HepG2 (cell line): Measurements from ENCODE around the gene OR13C2. TPM values are rescaled to one million over a fixed set of nuclear protein-coding genes. Genes with fewer than 3 reads are reported as not detected.
"Not testable (repeated sequence)": the region's sequence is repeated elsewhere in the genome, so short reads cannot be mapped to it uniquely, and the experiment has no call there.

Experiments used
- ATAC-seq: fragments of 200-7000 bp; cut with Tn5 transposase; 3 replicates; pipeline ENCODE4 v1.9.1; 2020; ENCODE audit warnings: mild to moderate bottlenecking, moderate library complexity
- BruUV-seq: library from RNA; stranded (reverse); fragments of 400-500 nt; replicated peaks from 2 replicates; lab custom pipeline; 2021; lab: Mats Ljungman, UMichigan
- CTCF ChIA-PET: fragments of 300-600 bp; formaldehyde crosslinking; extraction: SDS; loops from one replicate; lab custom pipeline; 2021; ENCODE audit warnings: low total read pairs, inconsistent platforms, low intra/inter-chr PET ratio; lab: Yijun Ruan, JAX
- POLR2A ChIA-PET: fragments of 350-600 bp; sonication (Branson Sonifier 250); formaldehyde crosslinking; loops from one replicate; lab custom pipeline; 2020; ENCODE audit warnings: antibody characterized with exemption, inconsistent platforms; lab: Yijun Ruan, JAX
- DNase-seq: peaks from one replicate; pipeline ENCODE4 v3.0.0-alpha.2; 2015; ENCODE audit warnings: low spot score
- FAIRE-seq: peaks from 3 replicates; lab custom pipeline; 2011; peaks lifted over from hg19 to GRCh38; lab: Jason Lieb, UNC
- H2AFZ ChIP-seq: one replicate; pipeline ENCODE4 v1.6.1; 2011; ENCODE audit warnings: low read length, inconsistent platforms
- H3K27ac ChIP-seq: fragments of 300-600 bp; 3 replicates; pipeline ENCODE4 v1.8.0; 2011; ENCODE audit warnings: mixed run types, mild to moderate bottlenecking, mixed read lengths, low read length, inconsistent platforms; ENCODE audit not compliant: insufficient read depth; ENCODE audit errors: extremely low read length
- H3K27me3 ChIP-seq, 2 experiments: fragments of 200-600 bp in 1 of 2; 2 replicates in 1 of 2; 3 replicates in 1 of 2; pipeline versions ENCODE4 v1.6.0 to v1.8.0; 2011; ENCODE audit warnings: low read length in 2 of 2, mild to moderate bottlenecking in 2 of 2, moderate library complexity in 2 of 2, inconsistent platforms in 1 of 2; ENCODE audit not compliant: insufficient read depth in 2 of 2, control insufficient read depth in 1 of 2
- H3K36me3 ChIP-seq, 2 experiments: fragments of 200-600 bp in 1 of 2; replicated peaks in 1 of 2; 2 replicates in 1 of 2; 3 replicates in 1 of 2; pipeline versions ENCODE4 v1.5.1 to v1.8.0; 2011; ENCODE audit warnings: low read length in 2 of 2, inconsistent platforms in 1 of 2; ENCODE audit not compliant: insufficient read depth in 2 of 2, control insufficient read depth in 1 of 2
- H3K4me1 ChIP-seq: 2 replicates; pipeline ENCODE4 v1.5.1; 2012; ENCODE audit warnings: low read length, inconsistent platforms; ENCODE audit not compliant: insufficient read depth
- H3K4me2 ChIP-seq: 2 replicates; pipeline ENCODE4 v1.6.0; 2011; ENCODE audit warnings: low read depth, low read length, inconsistent platforms
- H3K4me3 ChIP-seq, 3 experiments: fragments of 200-600 bp in 1 of 3; sonication (generic), shearing (Covaris generic) in 1 of 3; replicated peaks in 1 of 3; 2 replicates each; pipeline ENCODE4 v1.5.1; 2011 to 2016; ENCODE audit warnings: low read length in 3 of 3, inconsistent platforms in 2 of 3, low read depth in 2 of 3, mild to moderate bottlenecking in 2 of 3, control low read depth in 1 of 3, mixed read lengths in 1 of 3; ENCODE audit not compliant: insufficient read depth in 1 of 3
- H3K79me2 ChIP-seq: one replicate; pipeline ENCODE4 v1.6.1; 2011; ENCODE audit warnings: low read length, inconsistent platforms; ENCODE audit not compliant: insufficient read depth
- H3K9ac ChIP-seq: 2 replicates; pipeline ENCODE4 v1.6.0; 2011; ENCODE audit warnings: mild to moderate bottlenecking, low read depth, low read length, inconsistent platforms; ENCODE audit not compliant: insufficient read depth
- H3K9me3 ChIP-seq: 2 replicates; pipeline ENCODE4 v1.5.1; 2012; ENCODE audit warnings: mild to moderate bottlenecking, low read length
- H4K20me1 ChIP-seq: 2 replicates; pipeline ENCODE4 v1.6.0; 2011; ENCODE audit warnings: inconsistent platforms, mild to moderate bottlenecking, low read length, moderate library complexity; ENCODE audit not compliant: insufficient read depth
- ARNTL ChIP-seq: sonication (generic); formaldehyde crosslinking; IDR thresholded peaks from 2 replicates; pipeline ENCODE4 v1.4.0; 2020; ENCODE audit warnings: mild to moderate bottlenecking, missing genetic modification reagents
- ATAD3A ChIP-seq: sonication (generic); formaldehyde crosslinking; IDR thresholded peaks from 2 replicates; pipeline ENCODE4 v1.4.0; 2020; ENCODE audit warnings: missing genetic modification reagents
- BRD4 ChIP-seq: sonication (generic); formaldehyde crosslinking; IDR thresholded peaks from 2 replicates; pipeline ENCODE4 v1.4.0; 2020; ENCODE audit warnings: missing genetic modification reagents
- ZNF639 ChIP-seq: conservative IDR thresholded peaks from 2 replicates; pipeline ENCODE4 v1.6.1; 2018; ENCODE audit warnings: missing genetic modification reagents
- ZNF678 ChIP-seq: sonication (generic); formaldehyde crosslinking; IDR thresholded peaks from 2 replicates; pipeline ENCODE4 v1.4.0; 2020; ENCODE audit warnings: mild to moderate bottlenecking, missing genetic modification reagents
- ZNF768 ChIP-seq: sonication (generic); formaldehyde crosslinking; IDR thresholded peaks from 2 replicates; pipeline ENCODE4 v1.4.0; 2020; ENCODE audit warnings: missing genetic modification reagents
- ZNF790 ChIP-seq: sonication (generic); formaldehyde crosslinking; IDR thresholded peaks from 2 replicates; pipeline ENCODE4 v1.8.0; 2022; ENCODE audit warnings: missing genetic modification reagents, mild to moderate bottlenecking, borderline replicate concordance
- ZSCAN25 ChIP-seq: sonication (generic); formaldehyde crosslinking; IDR thresholded peaks from 2 replicates; pipeline ENCODE4 v1.8.0; 2022; ENCODE audit warnings: mild to moderate bottlenecking, missing genetic modification reagents
- WGBS: methylation state at CpG from one replicate; pipeline ENCODE4 v1.1.6; 2017; ENCODE audit warnings: low lambda C conversion rate; 5-methylcytosine and 5-hydroxymethylcytosine counted together
- in situ Hi-C: cut with HindIII; loops from 2 replicates; pipeline ENCODE4 v1.10.0; 2017; ENCODE audit warnings: low pct_unique_long_range_greater_than_20kb; ENCODE audit not compliant: extremely low pct_ligation_motif_present
- intact Hi-C: fragments of 100-400 bp; cut with micrococcal nuclease; formaldehyde crosslinking; loops from one replicate; pipeline ENCODE4 v1.10.0; 2022; ENCODE audit not compliant: unreplicated experiment
- polyA plus RNA-seq, 8 experiments: library from polyadenylated mRNA; depleted of rRNA in 3 of 8; stranded (reverse) in 7 of 8; unstranded in 1 of 8; fragments of >200 nt; fragmentation: Illumina TruSeq in 4 of 8; extraction: Trizol in 4 of 8; gene quantifications; 2 replicates each; pipeline versions ENCODE4 v1.2.1 to v1.2.3, GENCODE V29; 2011 to 2016; ENCODE audit warnings: low read depth in 4 of 8, missing spikeins in 1 of 8, mixed read lengths in 1 of 8; ENCODE audit not compliant: insufficient read depth in 1 of 8
- total RNA-seq, 5 experiments: library from RNA; depleted of rRNA; stranded (reverse); fragments of >200 nt; fragmentation: Illumina TruSeq; extraction: Trizol; gene quantifications; 2 replicates each; pipeline ENCODE4 v1.2.3, GENCODE V29; 2016; ENCODE audit warnings: low read depth in 1 of 5

The OR13C2 gene
- total and polyA plus RNA-seq, 2 of the 13 experiments (the other 11 are each of a cell fraction or from before 2014, with no cell fraction given), result not detected

DNA sequence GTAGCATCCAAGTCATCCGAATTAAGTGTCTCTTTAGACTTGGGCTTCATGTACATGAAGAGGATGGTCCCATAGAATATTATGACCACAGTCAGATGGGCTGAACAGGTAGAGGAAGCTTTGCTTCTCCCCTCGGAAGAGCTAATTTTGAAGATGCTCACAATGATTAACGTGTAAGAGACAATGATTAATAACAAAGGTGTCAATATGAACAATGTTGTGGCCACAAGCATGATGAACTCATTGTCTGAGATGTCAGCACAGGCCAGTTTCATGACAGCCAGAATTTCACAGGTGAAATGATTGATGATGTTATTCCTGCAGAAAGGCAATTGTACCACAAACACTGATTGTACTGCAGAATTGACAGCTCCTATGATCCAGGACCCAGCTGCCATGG lies 626 bp downstream of the OR13C2 start:
- Histone ChIP-seq H3K36me3 (no peaks in the 10 kb centered on the region), H3K4me3 (no peak overlapping the region), H3K4me2 (no peak overlapping the region), H3K79me2 (no peaks in the 10 kb centered on the region), H4K20me1 (no peaks in the 10 kb centered on the region), H3K27ac (no peak overlapping the region), H3K9ac (no peak overlapping the region), H3K27me3 (no peaks in the 10 kb centered on the region), H2AFZ (no peak overlapping the region), H3K4me1 (no peaks in the 10 kb centered on the region), H3K9me3 (no peaks in the 10 kb centered on the region)
- TF ChIP-seq ZSCAN25 (CRISPR knock-in tag) (no peak), ARNTL (CRISPR knock-in tag) (no peak), ZNF768 (CRISPR knock-in tag) (no peak), ZNF639 (CRISPR knock-in tag) (no peak), ZNF678 (CRISPR knock-in tag) (no peak), ATAD3A (CRISPR knock-in tag) (no peak), ZNF790 (CRISPR knock-in tag) (no peak), BRD4 (CRISPR knock-in tag) (no peak)
- 7% methylated on average over 3 of the region's 3 CpGs for WGBS
- ChIA-PET CTCF (no interaction called here), POLR2A (no interaction called here)
- intact Hi-C loops (no loop called here), in situ Hi-C loops (no loop called here)
- DNase-seq (no peak), ATAC-seq (no peak), FAIRE-seq (no peak)
- BruUV-seq, result no TSS peak

GRCh38 chr9:104599313-104599712 lies 6.1 kb downstream of the OR13C2 start, which contains the start of gene OR13C5:
Gene OR13C5 (minus strand): TSS chr9:104599413. CDS start chr9:104599413, 0 bp downstream.
- H2AFZ ChIP-seq, ATAC-seq, DNase-seq, CTCF ChIA-PET, H3K4me3 ChIP-seq, POLR2A ChIA-PET, FAIRE-seq, intact Hi-C loops, H4K20me1 ChIP-seq, H3K27me3 ChIP-seq, H3K4me2 ChIP-seq, H3K4me1 ChIP-seq, H3K36me3 ChIP-seq, H3K79me2 ChIP-seq, H3K27ac ChIP-seq, H3K9ac ChIP-seq, BruUV-seq, H3K9me3 ChIP-seq, in situ Hi-C loops: not testable (repeated sequence)

DNA sequence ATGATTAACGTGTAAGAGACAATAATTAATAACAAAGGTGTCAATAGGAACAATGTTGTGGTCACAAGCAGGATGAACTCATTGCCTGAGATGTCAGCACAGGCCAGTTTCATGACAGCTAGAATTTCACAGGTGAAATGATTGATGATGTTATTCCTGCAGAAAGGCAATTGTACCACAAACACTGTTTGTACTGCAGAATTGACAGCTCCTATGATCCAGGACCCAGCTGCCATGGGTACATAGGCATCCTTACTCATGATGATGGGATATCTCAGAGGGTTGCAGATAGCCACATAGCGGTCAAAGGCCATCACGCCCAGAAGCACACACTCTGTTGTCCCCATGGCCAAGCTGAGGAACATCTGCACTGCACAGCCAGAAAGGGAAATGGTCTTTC lies 6.7 kb downstream of the OR13C2 start:
- H3K4me1 ChIP-seq, POLR2A ChIA-PET, H3K4me3 ChIP-seq, CTCF ChIA-PET, H4K20me1 ChIP-seq, FAIRE-seq, H3K27ac ChIP-seq, H2AFZ ChIP-seq, in situ Hi-C loops, H3K9me3 ChIP-seq, H3K79me2 ChIP-seq, H3K9ac ChIP-seq, BruUV-seq, DNase-seq, H3K4me2 ChIP-seq, ATAC-seq, intact Hi-C loops, H3K36me3 ChIP-seq, H3K27me3 ChIP-seq: not testable (repeated sequence)
- 6% methylated on average over 1 of the region's 3 CpGs for WGBS
